Ovary (tissue), 3 donors: ENCODE results near the gene GABRG3.

Source experiments
- CTCF ChIP-seq, 3 donors: fragments of 450-650 bp in 2 of 3; fragments of 200-600 bp in 1 of 3; IDR thresholded peaks; one replicate each; pipeline versions ENCODE4 v1.5.1 to v1.8.0; 2016 to 2022; ENCODE audit warnings: antibody characterized with exemption in 3 of 3, mild to moderate bottlenecking in 1 of 3
- EP300 ChIP-seq: sonication (generic); formaldehyde crosslinking; IDR thresholded peaks from one replicate; pipeline ENCODE4 v1.6.1; 2017; ENCODE audit warnings: antibody characterized with exemption
- POLR2A ChIP-seq: fragments of 450-650 bp; IDR thresholded peaks from one replicate; pipeline ENCODE4 v1.6.1; 2017; ENCODE audit warnings: antibody characterized with exemption, mild to moderate bottlenecking, moderate library complexity
- donor health status: DM: no; HTN: no; CAD: no.

- TF ChIP-seq CTCF (IDR thresholded peaks at IDR 0.05) (no peak), POLR2A (no peak), EP300 (no peak)
Measured at GRCh38 chr15:27017168-27017809, 46.3 kb downstream of the GABRG3 start.
